GM21423 (cell line): ENCODE results near the gene HTRA2.
"Not testable (repeated sequence)": the region's sequence is repeated elsewhere in the genome, so short reads cannot be mapped to it uniquely, and the experiment has no call there.

Source experiments
- ATAC-seq: cut with Tn5 transposase; IDR thresholded peaks from one replicate; pipeline ENCODE4 v1.9.1; 2021; ENCODE audit warnings: mild to moderate bottlenecking, moderate library complexity; ENCODE audit not compliant: unreplicated experiment

HTRA2 gene

DNA sequence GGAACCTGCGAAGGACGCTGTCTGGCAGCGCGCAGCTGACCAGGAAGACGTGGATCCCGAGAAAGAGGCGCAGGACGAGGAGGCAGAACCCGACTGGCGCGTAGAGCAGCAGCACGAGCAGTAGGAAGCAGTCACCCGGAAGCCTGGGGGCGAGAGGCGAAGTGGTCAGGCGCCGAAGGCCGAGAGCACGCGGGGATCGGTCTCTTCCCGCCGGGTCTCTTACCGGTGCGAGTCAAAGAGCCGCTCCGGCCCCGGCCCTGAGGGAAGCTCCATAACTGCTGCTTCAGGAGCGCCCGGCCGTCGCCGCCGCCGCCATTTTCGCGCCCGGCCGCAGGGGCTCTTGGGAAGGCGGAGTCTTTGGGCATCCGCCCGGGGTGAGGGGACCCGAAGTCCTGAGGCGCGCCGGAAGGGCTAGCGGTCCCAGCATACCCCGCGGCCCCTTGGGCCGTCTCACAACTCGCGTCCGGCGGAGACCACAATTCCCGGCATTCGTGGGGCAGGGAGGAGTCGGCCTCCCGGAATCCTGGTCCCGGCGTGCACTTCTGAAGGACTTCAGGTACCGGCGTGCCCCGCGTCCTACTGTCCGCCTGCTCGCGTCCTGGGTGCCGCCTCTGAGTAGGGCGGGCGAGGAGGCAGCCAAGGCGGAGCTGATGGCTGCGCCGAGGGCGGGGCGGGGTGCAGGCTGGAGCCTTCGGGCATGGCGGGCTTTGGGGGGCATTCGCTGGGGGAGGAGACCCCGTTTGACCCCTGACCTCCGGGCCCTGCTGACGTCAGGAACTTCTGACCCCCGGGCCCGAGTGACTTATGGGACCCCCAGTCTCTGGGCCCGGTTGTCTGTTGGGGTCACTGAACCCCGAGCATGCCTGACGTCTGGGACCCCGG is at the start of gene HTRA2, which contains the start of gene AUP1:
Gene HTRA2, plus strand, starts transcription at position 577 of the 882 bp plus-strand sequence. Its CDS starts 74 bp downstream, at position 651.
Gene AUP1, minus strand, starts transcription at position 350 of the 882 bp plus-strand sequence. Its CDS starts 77 bp downstream, at position 273.
- ATAC-seq, result peak; percentile 80

GRCh38 chr2:74481431-74481830 is 48.3 kb upstream of the HTRA2 start:
- no peak for ATAC-seq

GRCh38 chr2:74481961-74482800 is 47.6 kb upstream of the HTRA2 start:
- peak; percentile 35 for ATAC-seq

GRCh38 chr2:74482801-74483674 is 46.7 kb upstream of the HTRA2 start, which contains the start of the genes CCDC142 and TTC31:
Gene CCDC142 (minus strand): TSS chr2:74482998. CDS start chr2:74482837, 161 bp downstream.
Gene TTC31 (plus strand): TSS chr2:74483081. CDS start chr2:74483096, 15 bp downstream.
- peak; percentile 93 for ATAC-seq

- not testable (repeated sequence) for ATAC-seq
Observed at GRCh38 chr2:74483675-74484164, 46.0 kb upstream of the HTRA2 start.

DNA sequence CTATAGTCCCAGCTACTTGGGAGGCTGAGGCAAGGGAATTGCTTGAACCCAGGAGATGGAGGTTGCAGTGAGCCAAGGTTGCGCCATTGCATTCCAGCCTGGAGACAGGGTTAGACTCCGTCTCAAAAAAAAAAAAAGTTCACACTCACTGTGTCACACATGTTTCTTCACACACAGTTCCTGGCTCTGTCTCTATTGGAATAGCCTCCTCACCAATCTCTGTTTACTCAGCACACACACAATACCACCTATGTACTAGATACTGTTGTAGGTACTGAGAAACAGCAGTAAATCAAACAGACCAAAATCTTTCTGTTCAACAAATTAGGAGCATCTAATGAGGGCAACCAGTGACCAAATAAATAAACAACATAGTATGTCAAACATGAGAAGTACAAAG is 43.6 kb upstream of the HTRA2 start:
- no peak for ATAC-seq

- no peak for ATAC-seq
Observed at GRCh38 chr2:74488643-74489481, 40.9 kb upstream of the HTRA2 start.

- ATAC-seq, result no peak
Observed at GRCh38 chr2:74489906-74490305, 39.8 kb upstream of the HTRA2 start.

- ATAC-seq, result no peak
Observed at GRCh38 chr2:74491648-74492544, 37.8 kb upstream of the HTRA2 start.

DNA sequence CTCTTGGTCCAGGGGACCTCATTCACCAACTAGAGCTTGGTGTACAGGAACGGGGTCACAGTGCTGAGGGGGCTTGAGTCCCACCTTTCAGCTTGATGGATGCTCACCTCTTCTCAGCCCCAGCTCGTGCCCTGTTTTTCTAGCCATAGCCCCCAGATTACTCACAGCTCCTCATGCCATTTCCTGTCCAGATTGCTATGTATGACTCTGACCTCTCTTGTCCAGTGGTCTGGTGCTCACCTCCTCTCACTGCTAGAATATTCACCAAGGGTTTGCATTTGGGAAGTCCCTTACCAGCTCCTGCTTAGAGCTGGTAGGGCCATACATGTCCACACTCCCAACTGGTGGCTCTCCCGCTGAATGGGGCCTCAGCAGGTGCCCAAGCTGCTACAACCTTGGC is 36.2 kb upstream of the HTRA2 start:
- no peak for ATAC-seq

GRCh38 chr2:74495440-74495839 is 34.3 kb upstream of the HTRA2 start:
- no peak for ATAC-seq

- no peak for ATAC-seq
Observed at GRCh38 chr2:74496997-74497776, 32.5 kb upstream of the HTRA2 start.

DNA sequence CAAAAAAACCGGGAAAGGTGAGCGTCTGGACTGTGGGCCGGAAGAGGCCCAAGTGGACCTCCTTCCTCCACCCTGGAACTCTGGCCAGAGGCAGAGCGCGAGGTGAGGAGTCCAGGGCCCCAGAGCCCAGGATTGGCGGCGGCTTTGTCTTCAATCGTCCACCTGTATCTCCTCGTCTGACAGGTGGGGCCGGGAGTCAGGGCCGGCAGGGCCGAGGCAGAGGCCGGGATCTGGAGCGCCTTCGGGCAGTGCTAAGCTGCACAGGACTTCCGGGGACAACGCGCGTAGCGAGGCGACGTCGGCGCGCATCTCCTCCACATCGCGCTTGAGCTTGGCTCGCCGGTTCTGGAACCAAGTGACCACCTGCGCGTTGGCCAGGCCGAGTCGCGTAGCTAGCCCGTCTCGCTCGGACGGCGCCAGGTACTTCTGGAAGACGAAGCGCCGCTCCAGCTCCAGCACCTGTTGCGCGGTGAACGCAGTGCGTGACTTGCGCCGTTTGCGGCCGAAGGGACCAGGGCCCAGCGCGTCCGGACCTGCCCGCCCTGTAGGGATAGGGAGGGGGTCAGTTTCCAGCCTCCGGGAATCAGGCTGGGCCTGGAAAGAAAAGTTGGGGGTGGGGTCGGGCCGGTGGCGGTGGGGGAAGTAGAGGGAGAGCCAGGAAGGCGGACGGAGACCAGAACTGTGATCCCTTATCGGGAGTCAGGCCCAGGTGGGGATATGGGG is 31.8 kb upstream of the HTRA2 start:
- ATAC-seq, result no peak

- ATAC-seq, result no peak
Observed at GRCh38 chr2:74498500-74499266, 31.1 kb upstream of the HTRA2 start.

DNA sequence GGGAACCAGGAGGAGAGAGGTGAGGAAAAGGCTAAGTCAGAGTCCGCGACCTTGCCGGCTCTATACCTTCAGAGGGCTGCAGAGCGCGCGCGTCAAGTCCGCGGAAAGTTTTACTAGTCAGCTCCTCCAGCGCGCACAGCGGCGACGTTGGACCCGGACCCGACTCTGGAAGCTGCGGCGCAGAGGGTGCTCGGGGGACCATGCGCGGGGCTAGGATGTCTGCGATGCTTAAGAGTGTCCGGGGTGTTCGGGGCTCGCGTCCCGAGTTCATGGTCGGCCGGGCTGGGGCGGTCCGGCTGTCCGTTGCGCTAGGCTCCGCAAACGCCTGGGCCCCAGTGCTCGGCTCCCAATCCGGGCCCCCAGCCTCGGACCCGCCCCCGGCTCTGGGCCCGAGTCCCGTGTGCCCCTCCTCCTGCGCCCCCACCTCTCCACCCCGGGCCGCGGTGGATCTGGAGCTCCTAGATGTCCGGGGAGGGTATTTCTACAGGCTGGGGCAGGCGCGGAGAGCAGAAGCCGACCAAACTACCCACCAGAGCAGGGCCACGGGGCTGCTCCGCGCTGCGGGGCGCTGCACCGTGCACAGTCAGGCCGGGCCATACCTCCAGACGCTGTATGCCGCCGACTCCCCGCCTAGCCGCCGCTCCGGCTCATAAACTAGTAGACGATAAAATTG is 30.3 kb upstream of the HTRA2 start, which contains the start of gene LBX2:
Gene LBX2, minus strand, starts transcription at position 337 of the 673 bp plus-strand sequence. Its CDS starts 66 bp downstream, at position 271.
- ATAC-seq, result no peak
